ENCODE data around the gene LGMN. TPM values are rescaled to one million over a fixed set of nuclear protein-coding genes. Genes with fewer than 3 reads are reported as not detected.

Gene LGMN
- polyA plus RNA-seq, 4 donors, result 117 to 139 (median 127) TPM

DNA sequence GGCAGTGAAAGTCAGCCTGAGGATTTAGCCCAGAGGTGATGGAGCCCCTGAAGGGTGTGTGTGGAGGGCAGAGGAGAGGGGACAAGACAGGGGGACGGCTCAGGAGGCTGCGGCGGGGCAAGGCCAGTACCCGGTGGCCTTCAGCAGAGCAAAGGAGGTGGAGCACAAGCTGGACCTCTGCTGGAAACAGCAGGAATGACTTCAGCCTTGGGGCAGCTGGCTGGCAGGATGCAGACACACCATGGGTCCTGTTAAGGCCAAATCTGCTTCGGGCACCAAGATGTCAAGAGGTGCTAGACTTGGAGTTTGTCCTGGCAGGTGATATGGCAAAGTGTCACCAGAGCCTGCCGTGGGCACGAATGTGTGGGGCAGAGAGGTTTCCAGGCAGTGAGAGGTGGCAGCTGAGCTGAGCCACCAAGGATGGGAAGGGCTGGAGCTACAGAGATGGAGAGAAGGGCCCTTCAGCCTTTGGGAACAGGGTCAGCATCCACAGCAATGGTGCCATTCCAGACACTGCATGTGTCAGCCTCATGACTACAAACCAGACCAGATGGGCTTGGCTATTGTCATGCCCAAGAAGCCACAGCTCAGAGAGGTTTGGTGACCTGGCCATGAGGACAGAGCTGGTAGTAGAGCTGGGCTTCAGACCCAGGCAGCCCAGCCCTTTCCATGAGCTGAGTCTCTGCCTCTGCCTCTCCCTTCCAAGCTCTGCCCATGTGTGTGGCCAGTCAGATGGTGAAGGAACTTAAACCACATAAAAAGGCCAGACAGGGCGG lies 91.9 kb downstream of the LGMN start:
- DNase-seq (ENCODE audit: low read depth in 4 of 4, low spot score in 2 of 4), result no peak

GRCh38 chr14:92655419-92656201 lies 92.8 kb downstream of the LGMN start:
- DNase-seq (ENCODE audit: low read depth in 4 of 4, low spot score in 2 of 4), result no peak

GRCh38 chr14:92654239-92654901 lies 94.1 kb downstream of the LGMN start:
- DNase-seq (ENCODE audit: low read depth in 4 of 4, low spot score in 2 of 4), result no peak

Other genes starting within 250 kb of the LGMN start
- 1 to 10 TPM; 5.6 to 7.6 (median 6.7) TPM for gene RIN3, start 234.8 kb downstream of the LGMN start, polyA plus RNA-seq (ENCODE audit: insufficient read length in 4 of 4)
- gene GOLGA5, start 45.7 kb upstream of the LGMN start, polyA plus RNA-seq (ENCODE audit: insufficient read length in 4 of 4), result 10 to 100 TPM; 35.3 to 51.4 (median 42.1) TPM
- 1 to 10 TPM in 1 of 4 donors, under 1 TPM in 3; 0.14 to 1.1 (median 0.38) TPM for gene CHGA, start 174.5 kb upstream of the LGMN start, polyA plus RNA-seq (ENCODE audit: insufficient read length in 4 of 4)